HepG2 (cell line): ENCODE data around the gene ZMYND8. TPM values are rescaled to one million over a fixed set of nuclear protein-coding genes. Genes with fewer than 3 reads are reported as not detected.
A peak's percentile ranks its signal among the peaks of the same experiment; 100 is the strongest.

ENCODE experiments used
- CTCF ChIP-seq: sonication (generic); formaldehyde crosslinking; IDR thresholded peaks from 2 replicates; pipeline ENCODE4 v1.5.0; 2020; ENCODE audit warnings: mild to moderate bottlenecking, missing genetic modification reagents, moderate library complexity
- GPN1 ChIP-seq: sonication (generic); formaldehyde crosslinking; IDR thresholded peaks from 2 replicates; pipeline ENCODE4 v1.5.1; 2020; ENCODE audit warnings: missing genetic modification reagents, borderline replicate concordance
- HNRNPUL1 ChIP-seq: fragments of 200-400 bp; formaldehyde crosslinking; IDR thresholded peaks from 2 replicates; pipeline ENCODE4 v1.6.1; 2017; ENCODE audit warnings: low read depth, mild to moderate bottlenecking, low read length, moderate library complexity
- KDM2A ChIP-seq: sonication (generic); formaldehyde crosslinking; IDR thresholded peaks from 2 replicates; pipeline ENCODE4 v1.4.0; 2020; ENCODE audit warnings: low read depth, missing genetic modification reagents, borderline replicate concordance
- NFIB ChIP-seq: sonication (generic); formaldehyde crosslinking; IDR thresholded peaks from 2 replicates; pipeline ENCODE4 v1.9.0; 2021; ENCODE audit warnings: missing genetic modification reagents, mild to moderate bottlenecking, borderline replicate concordance
- PAF1 ChIP-seq: IDR thresholded peaks from 2 replicates; pipeline ENCODE4 v1.6.1; 2016; ENCODE audit warnings: missing genetic modification reagents, missing compliant biosample characterization
- PAX8 ChIP-seq: sonication (generic); formaldehyde crosslinking; IDR thresholded peaks from 2 replicates; pipeline ENCODE4 v1.8.0; 2022; ENCODE audit warnings: mild to moderate bottlenecking, missing genetic modification reagents, borderline replicate concordance
- SPEN ChIP-seq: sonication (generic); formaldehyde crosslinking; IDR thresholded peaks from 2 replicates; pipeline ENCODE4 v1.5.1; 2020; ENCODE audit warnings: low read depth, mild to moderate bottlenecking, missing genetic modification reagents
- THAP11 ChIP-seq: IDR thresholded peaks from 2 replicates; pipeline ENCODE4 v1.6.1; 2016; ENCODE audit warnings: missing biosample characterization, missing genetic modification reagents
- YEATS2 ChIP-seq: sonication (generic); formaldehyde crosslinking; IDR thresholded peaks from 2 replicates; pipeline ENCODE4 v1.4.0; 2020; ENCODE audit warnings: missing genetic modification reagents, borderline replicate concordance
- YEATS4 ChIP-seq: sonication (generic); formaldehyde crosslinking; IDR thresholded peaks from 2 replicates; pipeline ENCODE4 v1.4.0; 2020; ENCODE audit warnings: missing genetic modification reagents, borderline replicate concordance
- ZBTB44 ChIP-seq: sonication (generic); formaldehyde crosslinking; IDR thresholded peaks from 2 replicates; pipeline ENCODE4 v1.4.0; 2020; ENCODE audit warnings: missing genetic modification reagents
- ZFP90 ChIP-seq: sonication (generic); formaldehyde crosslinking; IDR thresholded peaks from 2 replicates; pipeline ENCODE4 v1.8.0; 2022; ENCODE audit warnings: missing genetic modification reagents, mild to moderate bottlenecking, inconsistent platforms, borderline replicate concordance
- ZFY ChIP-seq: sonication (generic); formaldehyde crosslinking; IDR thresholded peaks from 2 replicates; pipeline ENCODE4 v1.4.0; 2020; ENCODE audit warnings: missing genetic modification reagents
- ZNF280D ChIP-seq: sonication (generic); formaldehyde crosslinking; IDR thresholded peaks from 2 replicates; pipeline ENCODE4 v1.5.1; 2020; ENCODE audit warnings: mild to moderate bottlenecking, missing genetic modification reagents
- ZNF30 ChIP-seq: sonication (generic); formaldehyde crosslinking; IDR thresholded peaks from 2 replicates; pipeline ENCODE4 v1.5.0; 2020; ENCODE audit warnings: mild to moderate bottlenecking, missing genetic modification reagents
- ZNF496 ChIP-seq: sonication (generic); formaldehyde crosslinking; IDR thresholded peaks from 2 replicates; pipeline ENCODE4 v1.8.1; 2023; ENCODE audit warnings: mild to moderate bottlenecking, moderate library complexity, missing genetic modification reagents; ENCODE audit not compliant: insufficient replicate concordance
- ZNF543 ChIP-seq: sonication (generic); formaldehyde crosslinking; IDR thresholded peaks from 2 replicates; pipeline ENCODE4 v1.4.0; 2020; ENCODE audit warnings: mild to moderate bottlenecking, missing genetic modification reagents
- ZNF557 ChIP-seq: sonication (generic); formaldehyde crosslinking; IDR thresholded peaks from 2 replicates; pipeline ENCODE4 v1.4.0; 2020; ENCODE audit warnings: missing genetic modification reagents
- ZNF580 ChIP-seq: IDR thresholded peaks from 2 replicates; pipeline ENCODE4 v1.6.1; 2016; ENCODE audit warnings: low read depth, borderline replicate concordance
- ZNF790 ChIP-seq: sonication (generic); formaldehyde crosslinking; IDR thresholded peaks from 2 replicates; pipeline ENCODE4 v1.8.0; 2022; ENCODE audit warnings: missing genetic modification reagents, mild to moderate bottlenecking, borderline replicate concordance
- polyA plus RNA-seq, 8 experiments: library from polyadenylated mRNA; depleted of rRNA in 3 of 8; stranded (reverse) in 7 of 8; unstranded in 1 of 8; fragments of >200 nt; fragmentation: Illumina TruSeq in 4 of 8; extraction: Trizol in 4 of 8; gene quantifications; 2 replicates each; pipeline versions ENCODE4 v1.2.1 to v1.2.3, GENCODE V29; 2011 to 2016; ENCODE audit warnings: low read depth in 4 of 8, missing spikeins in 1 of 8, mixed read lengths in 1 of 8; ENCODE audit not compliant: insufficient read depth in 1 of 8
- total RNA-seq, 5 experiments: library from RNA; depleted of rRNA; stranded (reverse); fragments of >200 nt; fragmentation: Illumina TruSeq; extraction: Trizol; gene quantifications; 2 replicates each; pipeline ENCODE4 v1.2.3, GENCODE V29; 2016; ENCODE audit warnings: low read depth in 1 of 5
- TF ChIP-seq, protein P1 (sequence below): sonication (generic); formaldehyde crosslinking; IDR thresholded peaks from 2 replicates; pipeline ENCODE4 v1.5.0; 2020; ENCODE audit warnings: missing genetic modification reagents

The ZMYND8 gene
- total and polyA plus RNA-seq, 2 of the 13 experiments (the other 11 are each of a cell fraction or from before 2014, with no cell fraction given) = 53.9 to 84.7 TPM

- TF ChIP-seq ZNF790 (CRISPR knock-in tag) = no peak
- no peak; the same call in 1 of the 2 replicates for TF ChIP-seq GPN1 (CRISPR knock-in tag)
- TF ChIP-seq YEATS4 (CRISPR knock-in tag) = peak; percentile 94
- TF ChIP-seq CTCF (CRISPR knock-in tag) = peak; percentile 43
- TF ChIP-seq HNRNPUL1 = no peak
- TF ChIP-seq ZNF543 (CRISPR knock-in tag) = peak; percentile 70; the same call in 1 of the 2 replicates
- peak; percentile 50; the same call in 1 of the 2 replicates for TF ChIP-seq ZBTB44 (CRISPR knock-in tag)
- no peak for TF ChIP-seq NFIB
- TF ChIP-seq SPEN (CRISPR knock-in tag) = peak; percentile 65
- TF ChIP-seq ZNF280D = peak; percentile 75; the same call in 1 of the 2 replicates
- no peak for TF ChIP-seq ZNF496 (CRISPR knock-in tag)
- no peak; the same call in 1 of the 2 replicates for TF ChIP-seq PAX8
- peak; percentile 70; the same call in 1 of the 2 replicates for TF ChIP-seq ZNF580 (CRISPR knock-in tag)
- TF ChIP-seq ZFY (CRISPR knock-in tag) = peak; percentile 96
- peak; percentile 89 for TF ChIP-seq KDM2A (CRISPR knock-in tag)
- TF ChIP-seq, protein P1, sequence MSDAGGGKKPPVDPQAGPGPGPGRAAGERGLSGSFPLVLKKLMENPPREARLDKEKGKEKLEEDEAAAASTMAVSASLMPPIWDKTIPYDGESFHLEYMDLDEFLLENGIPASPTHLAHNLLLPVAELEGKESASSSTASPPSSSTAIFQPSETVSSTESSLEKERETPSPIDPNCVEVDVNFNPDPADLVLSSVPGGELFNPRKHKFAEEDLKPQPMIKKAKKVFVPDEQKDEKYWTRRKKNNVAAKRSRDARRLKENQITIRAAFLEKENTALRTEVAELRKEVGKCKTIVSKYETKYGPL (CRISPR knock-in tag) = 0 out of 2 replicates have a peak, but pooled peaks have one; percentile 70
- peak; percentile 95 for TF ChIP-seq ZFP90 (CRISPR knock-in tag)
- no peak for TF ChIP-seq PAF1 (CRISPR knock-in tag)
- TF ChIP-seq ZNF557 = no peak
- TF ChIP-seq THAP11 (CRISPR knock-in tag) = peak; percentile 78
- TF ChIP-seq ZNF30 (CRISPR knock-in tag) = no peak
- TF ChIP-seq YEATS2 (CRISPR knock-in tag) = peak; percentile 53; the same call in 1 of the 2 replicates
Observed at GRCh38 chr20:47360297-47361056, 4.0 kb upstream of the ZMYND8 start (continued).
